CD4-positive, alpha-beta T cell (primary cell): ENCODE data around the gene ACAD10. TPM values are rescaled to one million over a fixed set of nuclear protein-coding genes. Genes with fewer than 3 reads are reported as not detected.

ENCODE experiments used
- ATAC-seq: fragments of 200-7000 bp; cut with Tn5 transposase; one replicate; pipeline ENCODE4 v1.10.0; 2022; ENCODE audit warnings: mild to moderate bottlenecking; ENCODE audit not compliant: poor library complexity
- CTCF ChIA-PET: fragments of 350-600 bp; sonication (Branson Sonifier 250); formaldehyde crosslinking; loops from one replicate; lab custom pipeline; 2021; ENCODE audit warnings: antibody characterized with exemption, inconsistent platforms; lab: Charles Lee
- POLR2A ChIA-PET: fragments of 350-600 bp; sonication (Branson Sonifier 250); formaldehyde crosslinking; loops from one replicate; lab custom pipeline; 2021; ENCODE audit warnings: antibody characterized with exemption, inconsistent platforms; lab: Charles Lee
- DNase-seq, 14 experiments: peaks; one replicate each; pipeline ENCODE4 v3.0.0-alpha.2; 2013 to 2020; ENCODE audit warnings: mixed read lengths in 2 of 14
- H3K27ac ChIP-seq, 2 donors: one replicate each; pipeline versions ENCODE4 v1.5.1 to v1.7.0; 2013; ENCODE audit warnings: low read length in 2 of 2, low read depth in 1 of 2, mild to moderate bottlenecking in 1 of 2
- H3K27me3 ChIP-seq, 2 experiments: 1 replicate in 1 of 2; 2 replicates in 1 of 2; pipeline versions ENCODE4 v1.6.1 to v1.7.0; 2013; ENCODE audit warnings: low read length in 2 of 2, control low read depth in 1 of 2, mild to moderate bottlenecking in 1 of 2, moderate library complexity in 1 of 2; ENCODE audit not compliant: insufficient read depth in 2 of 2, control insufficient read depth in 1 of 2
- H3K36me3 ChIP-seq: one replicate; pipeline ENCODE4 v1.6.1; 2013; ENCODE audit warnings: low read length, control low read depth; ENCODE audit not compliant: insufficient read depth
- H3K4me1 ChIP-seq: one replicate; pipeline ENCODE4 v1.6.1; 2013; ENCODE audit warnings: low read length, control low read depth; ENCODE audit not compliant: insufficient read depth
- H3K4me3 ChIP-seq: one replicate; pipeline ENCODE4 v1.5.1; 2013; ENCODE audit warnings: mild to moderate bottlenecking, low read length, moderate library complexity
- H3K9me3 ChIP-seq, 2 experiments: 1 replicate in 1 of 2; 2 replicates in 1 of 2; pipeline versions ENCODE4 v1.6.1 to v1.7.0; 2013; ENCODE audit warnings: low read length in 2 of 2, mild to moderate bottlenecking in 2 of 2, control low read depth in 1 of 2, moderate library complexity in 1 of 2; ENCODE audit not compliant: control insufficient read depth in 1 of 2, insufficient read depth in 1 of 2
- H3K27ac Mint-ChIP-seq: one replicate; pipeline ENCODE4 v1.8.0; 2020; ENCODE audit warnings: mixed read lengths
- H3K27me3 Mint-ChIP-seq: one replicate; pipeline ENCODE4 v1.8.0; 2021; ENCODE audit warnings: mixed read lengths
- H3K36me3 Mint-ChIP-seq: one replicate; pipeline ENCODE4 v1.8.0; 2021; ENCODE audit warnings: low read depth, mixed read lengths
- H3K4me1 Mint-ChIP-seq: one replicate; pipeline ENCODE4 v1.8.0; 2021; ENCODE audit warnings: low read depth, mixed read lengths
- H3K4me3 Mint-ChIP-seq: one replicate; pipeline ENCODE4 v1.8.0; 2020; ENCODE audit warnings: mild to moderate bottlenecking, mixed read lengths
- H3K9me3 Mint-ChIP-seq: one replicate; pipeline ENCODE4 v1.8.0; 2020; ENCODE audit warnings: mixed read lengths
- intact Hi-C, 2 experiments: fragments of 100-400 bp; cut with DNase I in 1 of 2; cut with micrococcal nuclease in 1 of 2; formaldehyde crosslinking; loops; one replicate each; pipeline versions ENCODE4 v1.15.1 to v1.9.0; 2023 to 2025; cut with DNase I, micrococcal nuclease
- total RNA-seq, 174 experiments: library from RNA in 2 of 174; stranded (reverse) in 2 of 174; gene quantifications; one replicate each; pipeline ENCODE4 v1.2.3 and lab custom pipeline; 2021 to 2026
- TF ChIP-seq, protein P1 (sequence below): fragments of 200-600 bp; IDR thresholded peaks from one replicate; pipeline ENCODE4 v1.8.0; 2022; ENCODE audit warnings: antibody characterized with exemption, mild to moderate bottlenecking

The ACAD10 gene
- total RNA-seq, 2 experiments from 2014 or later = 15.8 to 17.4 TPM

DNA sequence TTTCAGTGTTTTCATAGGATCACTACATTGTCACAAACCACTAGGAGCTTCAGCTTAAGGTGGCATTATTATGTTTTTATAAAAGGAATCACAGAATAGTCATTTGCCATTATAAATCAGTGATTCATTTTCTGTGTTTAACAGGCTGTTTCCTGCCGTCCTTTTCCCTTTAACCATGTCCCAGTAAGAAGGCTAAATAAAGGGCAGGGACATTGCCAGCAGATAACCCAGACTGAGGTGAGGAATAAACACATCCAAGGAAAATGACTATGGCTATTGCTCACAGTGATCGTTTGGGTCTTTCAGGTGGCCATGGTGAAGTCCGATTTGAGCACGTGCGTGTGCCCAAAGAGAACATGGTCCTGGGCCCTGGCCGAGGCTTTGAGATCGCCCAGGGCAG lies 63.0 kb downstream of the ACAD10 start:
- H3K27ac ChIP-seq = no peak overlapping the region
- peaks cover 50% of the 10 kb centered on the region for H3K36me3 ChIP-seq
- H3K4me3 ChIP-seq = no peak overlapping the region
- H3K27me3 ChIP-seq = no peaks in the 10 kb centered on the region
- H3K4me1 Mint-ChIP-seq = no peaks in the 10 kb centered on the region
- no peaks in the 10 kb centered on the region for H3K27me3 Mint-ChIP-seq
- TF ChIP-seq, protein P1, sequence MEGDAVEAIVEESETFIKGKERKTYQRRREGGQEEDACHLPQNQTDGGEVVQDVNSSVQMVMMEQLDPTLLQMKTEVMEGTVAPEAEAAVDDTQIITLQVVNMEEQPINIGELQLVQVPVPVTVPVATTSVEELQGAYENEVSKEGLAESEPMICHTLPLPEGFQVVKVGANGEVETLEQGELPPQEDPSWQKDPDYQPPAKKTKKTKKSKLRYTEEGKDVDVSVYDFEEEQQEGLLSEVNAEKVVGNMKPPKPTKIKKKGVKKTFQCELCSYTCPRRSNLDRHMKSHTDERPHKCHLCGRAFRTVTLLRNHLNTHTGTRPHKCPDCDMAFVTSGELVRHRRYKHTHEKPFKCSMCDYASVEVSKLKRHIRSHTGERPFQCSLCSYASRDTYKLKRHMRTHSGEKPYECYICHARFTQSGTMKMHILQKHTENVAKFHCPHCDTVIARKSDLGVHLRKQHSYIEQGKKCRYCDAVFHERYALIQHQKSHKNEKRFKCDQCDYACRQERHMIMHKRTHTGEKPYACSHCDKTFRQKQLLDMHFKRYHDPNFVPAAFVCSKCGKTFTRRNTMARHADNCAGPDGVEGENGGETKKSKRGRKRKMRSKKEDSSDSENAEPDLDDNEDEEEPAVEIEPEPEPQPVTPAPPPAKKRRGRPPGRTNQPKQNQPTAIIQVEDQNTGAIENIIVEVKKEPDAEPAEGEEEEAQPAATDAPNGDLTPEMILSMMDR = no peak
- H3K36me3 Mint-ChIP-seq = peaks cover 66% of the 10 kb centered on the region
- no peaks in the 10 kb centered on the region for H3K9me3 Mint-ChIP-seq
- no peaks in the 10 kb centered on the region for H3K9me3 ChIP-seq
- DNase-seq = no peak
- H3K4me3 Mint-ChIP-seq = no peak overlapping the region
- ChIA-PET CTCF (no interaction called here), POLR2A (no interaction called here)
- H3K27ac Mint-ChIP-seq = no peak overlapping the region
- intact Hi-C loops = no loop called here
- ATAC-seq = no peak
- H3K4me1 ChIP-seq = no peaks in the 10 kb centered on the region

- Mint-ChIP-seq H3K9me3 (no peaks in the 10 kb centered on the region), H3K27me3 (no peaks in the 10 kb centered on the region), H3K4me3 (no peak overlapping the region), H3K4me1 (no peaks in the 10 kb centered on the region), H3K36me3 (peaks cover 61% of the 10 kb centered on the region), H3K27ac (no peak overlapping the region)
- peaks cover 49% of the 10 kb centered on the region for H3K36me3 ChIP-seq
- H3K4me1 ChIP-seq = no peaks in the 10 kb centered on the region
- CTCF ChIA-PET = no interaction called here
- ATAC-seq = no peak
- no peak overlapping the region for H3K4me3 ChIP-seq
- no peaks in the 10 kb centered on the region for H3K27me3 ChIP-seq
- no peak for DNase-seq
- TF ChIP-seq, protein P1 = no peak
- H3K27ac ChIP-seq = no peak overlapping the region
- H3K9me3 ChIP-seq = no peaks in the 10 kb centered on the region
- POLR2A ChIA-PET = no interaction called here
- intact Hi-C loops = no loop called here
Measured at GRCh38 chr12:111749391-111749790, 63.5 kb downstream of the ACAD10 start.

DNA sequence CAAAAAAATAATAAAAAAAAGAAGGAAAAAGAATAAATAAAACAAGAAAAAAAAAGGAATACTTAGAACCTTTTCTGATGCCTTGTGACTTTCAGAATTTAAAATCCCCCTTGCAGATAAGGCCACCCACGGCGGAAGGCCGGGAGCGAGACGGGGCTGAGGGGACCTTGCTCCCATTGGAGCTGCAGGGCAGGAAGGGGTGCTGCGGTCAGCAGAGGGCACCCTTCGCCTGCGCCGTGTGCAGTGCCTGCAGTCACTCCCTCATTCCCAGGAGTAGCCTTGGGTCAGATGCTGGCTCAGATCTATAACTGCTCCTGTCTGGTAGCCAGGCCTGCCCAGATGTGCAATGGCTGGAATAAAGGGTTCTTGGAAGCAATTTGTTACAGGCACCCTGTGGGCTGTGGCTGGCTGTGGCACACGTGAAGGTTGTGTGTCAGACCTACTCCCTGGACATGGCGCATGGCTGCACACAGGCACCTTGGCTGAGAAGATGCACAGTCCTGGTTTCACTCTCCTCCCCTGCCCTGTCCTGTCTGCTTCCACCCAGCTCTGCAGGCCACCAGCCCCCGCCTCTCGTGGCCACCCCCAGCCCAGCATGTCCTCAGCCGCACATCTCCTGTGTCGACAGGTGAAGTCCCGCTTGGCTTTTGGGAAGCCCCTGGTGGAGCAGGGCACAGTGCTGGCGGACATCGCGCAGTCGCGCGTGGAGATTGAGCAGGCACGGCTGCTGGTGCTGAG lies 67.5 kb downstream of the ACAD10 start:
- DNase-seq (peak in 2 of 14 experiments; percentile 25 to 35), ATAC-seq (no peak)
- Histone ChIP-seq H3K4me3 (no peak overlapping the region), H3K27me3 (no peaks in the 10 kb centered on the region), H3K27ac (no peak overlapping the region), H3K4me1 (peaks cover 8% of the 10 kb centered on the region), H3K36me3 (peaks cover 31% of the 10 kb centered on the region), H3K9me3 (no peaks in the 10 kb centered on the region)
- Mint-ChIP-seq H3K36me3 (peaks cover 47% of the 10 kb centered on the region), H3K27me3 (no peaks in the 10 kb centered on the region), H3K9me3 (no peaks in the 10 kb centered on the region), H3K27ac (no peak overlapping the region), H3K4me3 (no peak overlapping the region), H3K4me1 (no peaks in the 10 kb centered on the region)
- ChIA-PET POLR2A (no interaction called here), CTCF (no interaction called here)
- TF ChIP-seq, protein P1 = no peak
- intact Hi-C loops = no loop called here
